ENCODE measurements around the gene TMEM109. TPM values are rescaled to one million over a fixed set of nuclear protein-coding genes. Genes with fewer than 3 reads are reported as not detected.

TMEM109 gene
- total RNA-seq, 1 experiment from 2014 or later = 26.8 TPM

GRCh38 chr11:60870276-60870675, 43.7 kb upstream of the TMEM109 start (continued):
- no peak for TF ChIP-seq ZNF512 (CRISPR knock-in tag; IDR thresholded peaks at IDR 0.05; ENCODE audit: borderline replicate concordance)

GRCh38 chr11:60870733-60871377, 43.1 kb upstream of the TMEM109 start:
- H3K9me3 Mint-ChIP-seq = no peaks in the 10 kb centered on the region
- H3K27ac Mint-ChIP-seq = no peak overlapping the region

DNA sequence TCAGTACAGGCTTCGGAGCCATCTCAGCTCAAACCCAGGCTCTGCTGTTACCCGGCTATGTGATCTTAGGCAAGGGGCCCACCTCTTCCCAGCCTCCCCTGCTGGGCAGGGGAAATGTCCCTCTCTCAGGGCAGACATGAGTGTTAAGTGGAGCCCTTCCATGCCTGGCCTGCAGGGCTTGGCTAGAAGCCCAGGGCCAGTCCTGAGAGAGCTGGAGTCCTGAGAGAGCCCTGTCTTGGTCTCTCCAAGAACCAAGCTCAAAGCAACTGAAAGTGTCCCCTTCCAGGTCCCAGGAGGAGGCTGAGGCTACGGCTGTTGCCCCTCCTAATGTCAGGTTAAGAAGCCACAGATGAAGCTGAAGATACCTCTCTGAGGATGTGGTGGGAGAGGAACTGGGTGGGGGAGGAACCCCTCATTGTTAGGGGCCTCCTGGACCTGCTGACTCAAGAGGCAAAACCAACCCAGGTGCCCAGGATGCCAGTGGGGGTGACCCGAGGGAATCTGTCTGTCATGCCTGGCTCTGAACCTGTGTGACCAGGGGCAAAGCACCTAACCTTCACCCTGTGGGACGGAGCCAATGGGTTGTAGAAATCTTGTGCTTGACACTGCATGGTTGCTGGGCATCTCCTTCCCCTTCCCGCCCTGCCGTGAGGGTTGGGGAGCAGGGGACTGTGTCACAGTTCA, 42.4 kb upstream of the TMEM109 start:
- Mint-ChIP-seq H3K27me3 (ENCODE audit: low read depth) (no peaks in the 10 kb centered on the region), H3K9me3 (no peaks in the 10 kb centered on the region), H3K4me3 (no peak overlapping the region), H3K36me3 (no peaks in the 10 kb centered on the region), H3K4me1 (peaks cover 8% of the 10 kb centered on the region), H3K27ac (no peak overlapping the region)
- no peak for ATAC-seq
- TF ChIP-seq CTCF (IDR thresholded peaks at IDR 0.05) = no peak
- POLR2A ChIA-PET = no interaction called here
- CTCF ChIA-PET = interaction anchor here (0.9 to 7.9 kb wide), 8 partner anchors 16 to 109 kb away, joined by 3 to 44 read pairs (median 6); no protein-coding TSS in a partner anchor
- no peak for DNase-seq (ENCODE audit: low spot score)

More at GRCh38 chr11:60870733-60871377, 43.1 kb upstream of the TMEM109 start:
- no peaks in the 10 kb centered on the region for H3K27me3 Mint-ChIP-seq (ENCODE audit: low read depth)
- H3K36me3 Mint-ChIP-seq = no peaks in the 10 kb centered on the region
- ChIA-PET POLR2A (no interaction called here), CTCF (interaction anchor here (0.6 to 7.9 kb wide), 8 partner anchors 17 to 111 kb away, joined by 3 to 44 read pairs (median 6); no protein-coding TSS in a partner anchor)
- peaks cover 8% of the 10 kb centered on the region for H3K4me1 Mint-ChIP-seq
- TF ChIP-seq ESRRA (CRISPR knock-in tag; IDR thresholded peaks at IDR 0.05; ENCODE audit: borderline replicate concordance) = no peak
- TF ChIP-seq, protein P1, sequence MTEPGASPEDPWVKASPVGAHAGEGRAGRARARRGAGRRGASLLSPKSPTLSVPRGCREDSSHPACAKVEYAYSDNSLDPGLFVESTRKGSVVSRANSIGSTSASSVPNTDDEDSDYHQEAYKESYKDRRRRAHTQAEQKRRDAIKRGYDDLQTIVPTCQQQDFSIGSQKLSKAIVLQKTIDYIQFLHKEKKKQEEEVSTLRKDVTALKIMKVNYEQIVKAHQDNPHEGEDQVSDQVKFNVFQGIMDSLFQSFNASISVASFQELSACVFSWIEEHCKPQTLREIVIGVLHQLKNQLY (CRISPR knock-in tag; IDR thresholded peaks at IDR 0.05) = no peak
- DNase-seq (ENCODE audit: low spot score) (no peak), ATAC-seq (no peak)
- H3K4me3 Mint-ChIP-seq = no peak overlapping the region

GRCh38 chr11:60872124-60872960, 41.6 kb upstream of the TMEM109 start:
- no peak overlapping the region for H3K4me3 Mint-ChIP-seq
- ATAC-seq (no peak), DNase-seq (ENCODE audit: low spot score) (no peak)
- no peaks in the 10 kb centered on the region for H3K9me3 Mint-ChIP-seq
- POLR2A ChIA-PET = interaction anchor here (0.6 kb wide), 1 partner anchor 527 kb away, joined by 3 read pairs; no protein-coding TSS in a partner anchor
- no peaks in the 10 kb centered on the region for H3K36me3 Mint-ChIP-seq
- no peaks in the 10 kb centered on the region for H3K27me3 Mint-ChIP-seq (ENCODE audit: low read depth)
- CTCF ChIA-PET = interaction anchor here (0.9 to 7.9 kb wide), 9 partner anchors 15 to 109 kb away, joined by 3 to 44 read pairs (median 6); no protein-coding TSS in a partner anchor
- H3K27ac Mint-ChIP-seq = no peak overlapping the region
- H3K4me1 Mint-ChIP-seq = peaks cover 8% of the 10 kb centered on the region
- TF ChIP-seq MAX (CRISPR knock-in tag; IDR thresholded peaks at IDR 0.05) (no peak), STAT6 (CRISPR knock-in tag; conservative IDR thresholded peaks at IDR 0.05; ENCODE audit: low read depth) (no peak), PRRX2 (CRISPR knock-in tag; IDR thresholded peaks at IDR 0.05) (no peak), ZNF121 (CRISPR knock-in tag; IDR thresholded peaks at IDR 0.05) (no peak), ATF1 (CRISPR knock-in tag; IDR thresholded peaks at IDR 0.05) (no peak), GABPB1 (CRISPR knock-in tag; IDR thresholded peaks at IDR 0.05) (no peak), KAT7 (CRISPR knock-in tag; IDR thresholded peaks at IDR 0.05; ENCODE audit: borderline replicate concordance) (no peak), ZNF317 (CRISPR knock-in tag; IDR thresholded peaks at IDR 0.05; ENCODE audit: borderline replicate concordance, low read depth) (no peak), ZNF138 (CRISPR knock-in tag; conservative IDR thresholded peaks at IDR 0.05) (no peak)
- TF ChIP-seq, protein P2, sequence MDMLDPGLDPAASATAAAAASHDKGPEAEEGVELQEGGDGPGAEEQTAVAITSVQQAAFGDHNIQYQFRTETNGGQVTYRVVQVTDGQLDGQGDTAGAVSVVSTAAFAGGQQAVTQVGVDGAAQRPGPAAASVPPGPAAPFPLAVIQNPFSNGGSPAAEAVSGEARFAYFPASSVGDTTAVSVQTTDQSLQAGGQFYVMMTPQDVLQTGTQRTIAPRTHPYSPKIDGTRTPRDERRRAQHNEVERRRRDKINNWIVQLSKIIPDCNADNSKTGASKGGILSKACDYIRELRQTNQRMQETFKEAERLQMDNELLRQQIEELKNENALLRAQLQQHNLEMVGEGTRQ (CRISPR knock-in tag; IDR thresholded peaks at IDR 0.05) = no peak
- TF ChIP-seq, protein P3, sequence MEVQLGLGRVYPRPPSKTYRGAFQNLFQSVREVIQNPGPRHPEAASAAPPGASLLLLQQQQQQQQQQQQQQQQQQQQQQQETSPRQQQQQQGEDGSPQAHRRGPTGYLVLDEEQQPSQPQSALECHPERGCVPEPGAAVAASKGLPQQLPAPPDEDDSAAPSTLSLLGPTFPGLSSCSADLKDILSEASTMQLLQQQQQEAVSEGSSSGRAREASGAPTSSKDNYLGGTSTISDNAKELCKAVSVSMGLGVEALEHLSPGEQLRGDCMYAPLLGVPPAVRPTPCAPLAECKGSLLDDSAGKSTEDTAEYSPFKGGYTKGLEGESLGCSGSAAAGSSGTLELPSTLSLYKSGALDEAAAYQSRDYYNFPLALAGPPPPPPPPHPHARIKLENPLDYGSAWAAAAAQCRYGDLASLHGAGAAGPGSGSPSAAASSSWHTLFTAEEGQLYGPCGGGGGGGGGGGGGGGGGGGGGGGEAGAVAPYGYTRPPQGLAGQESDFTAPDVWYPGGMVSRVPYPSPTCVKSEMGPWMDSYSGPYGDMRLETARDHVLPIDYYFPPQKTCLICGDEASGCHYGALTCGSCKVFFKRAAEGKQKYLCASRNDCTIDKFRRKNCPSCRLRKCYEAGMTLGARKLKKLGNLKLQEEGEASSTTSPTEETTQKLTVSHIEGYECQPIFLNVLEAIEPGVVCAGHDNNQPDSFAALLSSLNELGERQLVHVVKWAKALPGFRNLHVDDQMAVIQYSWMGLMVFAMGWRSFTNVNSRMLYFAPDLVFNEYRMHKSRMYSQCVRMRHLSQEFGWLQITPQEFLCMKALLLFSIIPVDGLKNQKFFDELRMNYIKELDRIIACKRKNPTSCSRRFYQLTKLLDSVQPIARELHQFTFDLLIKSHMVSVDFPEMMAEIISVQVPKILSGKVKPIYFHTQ (CRISPR knock-in tag; IDR thresholded peaks at IDR 0.05) = no peak
